Naive B cell (primary cell): ENCODE data around the gene ACOD1. TPM values are rescaled to one million over a fixed set of nuclear protein-coding genes. Genes with fewer than 3 reads are reported as not detected.
"Not testable (repeated sequence)": the region's sequence is repeated elsewhere in the genome, so short reads cannot be mapped to it uniquely, and the experiment has no call there.

Experiments
- ATAC-seq, 2 donors: fragments of 150-1000 bp; cut with Tn5 transposase; 2 replicates each; pipeline ENCODE4 v1.10.0; 2021; ENCODE audit warnings: low read depth in 2 of 2, mild to moderate bottlenecking in 2 of 2, moderate library complexity in 2 of 2
- DNase-seq: peaks from one replicate; pipeline ENCODE4 v3.0.0; 2022
- H3K27ac Mint-ChIP-seq, 6 donors: one replicate each; pipeline ENCODE4 v1.8.0; 2020 to 2022; ENCODE audit warnings: mild to moderate bottlenecking in 6 of 6, mixed read lengths in 6 of 6, moderate library complexity in 5 of 6, inconsistent platforms in 2 of 6
- H3K27me3 Mint-ChIP-seq, 3 donors: one replicate each; pipeline ENCODE4 v1.8.0; 2021 to 2022; ENCODE audit warnings: mixed read lengths in 3 of 3, mild to moderate bottlenecking in 1 of 3
- H3K36me3 Mint-ChIP-seq, 2 donors: one replicate each; pipeline ENCODE4 v1.8.0; 2020 to 2022; ENCODE audit warnings: mixed read lengths in 2 of 2, inconsistent platforms in 1 of 2, mild to moderate bottlenecking in 1 of 2
- H3K4me1 Mint-ChIP-seq, 3 donors: one replicate each; pipeline ENCODE4 v1.8.0; 2020 to 2022; ENCODE audit warnings: mixed read lengths in 3 of 3, inconsistent platforms in 1 of 3, mild to moderate bottlenecking in 1 of 3, moderate library complexity in 1 of 3
- H3K4me3 Mint-ChIP-seq, 8 donors: one replicate each; pipeline ENCODE4 v1.8.0; 2020 to 2022; ENCODE audit warnings: mild to moderate bottlenecking in 8 of 8, mixed read lengths in 8 of 8, moderate library complexity in 8 of 8, inconsistent platforms in 2 of 8
- H3K9me3 Mint-ChIP-seq, 7 donors: one replicate each; pipeline ENCODE4 v1.8.0; 2020 to 2022; ENCODE audit warnings: mixed read lengths in 7 of 7, mild to moderate bottlenecking in 5 of 7, inconsistent platforms in 2 of 7, moderate library complexity in 1 of 7
- polyA plus RNA-seq, 6 donors: library from polyadenylated mRNA; unstranded; fragments of 300-500 nt; fragmentation: Illumina TruSeq; gene quantifications; one replicate each; pipeline ENCODE4 v1.2.3, GENCODE V29; 2021; ENCODE audit warnings: low read depth in 6 of 6

ACOD1 gene
- polyA plus RNA-seq: not detected

GRCh38 chr13:76948149-76948548, at the start of gene ACOD1:
ACOD1 (plus strand) TSS chr13:76948511; CDS start chr13:76948559, 48 bp downstream.
- H3K27ac Mint-ChIP-seq: peak within 1 kb of the TSS in 1 of 6 donors; percentile 1
- ATAC-seq: no peak

GRCh38 chr13:76899066-76899465, 49.2 kb upstream of the ACOD1 start:
- H3K9me3 Mint-ChIP-seq: peaks cover 0 to 16% (median 13%) of the 10 kb centered on the region in 7 donors
- H3K4me3 Mint-ChIP-seq, ATAC-seq, DNase-seq, H3K4me1 Mint-ChIP-seq, H3K27ac Mint-ChIP-seq: not testable (repeated sequence)
- H3K36me3 Mint-ChIP-seq: peaks cover 0 to 10% of the 10 kb centered on the region in 2 donors
- H3K27me3 Mint-ChIP-seq: peaks cover 25 to 31% (median 30%) of the 10 kb centered on the region in 3 donors

More at GRCh38 chr13:76948149-76948548, at the start of gene ACOD1:
- DNase-seq: no peak
- Mint-ChIP-seq H3K4me1 (no peaks in the 10 kb centered on the region), H3K4me3 (no peak within 1 kb of the TSS), H3K9me3 (peaks cover 0 to 10% (median 5%) of the 10 kb centered on the region in 7 donors), H3K27me3 (peaks cover 6 to 18% (median 10%) of the 10 kb centered on the region in 3 donors), H3K36me3 (no peaks in the 10 kb centered on the region)

- peak; percentile 55 for DNase-seq
- Mint-ChIP-seq H3K4me1 (no peaks in the 10 kb centered on the region), H3K36me3 (peaks cover 0 to 8% of the 10 kb centered on the region in 2 donors), H3K27me3 (peaks cover 21 to 33% (median 28%) of the 10 kb centered on the region in 3 donors), H3K27ac (no peak overlapping the region), H3K9me3 (peaks cover 0 to 14% (median 11%) of the 10 kb centered on the region in 7 donors), H3K4me3 (no peak overlapping the region)
- peak; percentile 71 to 82 for ATAC-seq
These were observed 44.7 kb upstream of the ACOD1 start for GRCh38 chr13:76903544-76904162.

- no peak overlapping the region for H3K4me3 Mint-ChIP-seq
- ATAC-seq: no peak
- H3K9me3 Mint-ChIP-seq: peaks cover 0 to 5% (median 3%) of the 10 kb centered on the region in 7 donors
- no peaks in the 10 kb centered on the region for H3K4me1 Mint-ChIP-seq
- DNase-seq: no peak
- H3K27me3 Mint-ChIP-seq: peaks cover 16 to 36% (median 28%) of the 10 kb centered on the region in 3 donors
- H3K36me3 Mint-ChIP-seq: no peaks in the 10 kb centered on the region
- no peak overlapping the region for H3K27ac Mint-ChIP-seq
These were observed 43.8 kb upstream of the ACOD1 start for GRCh38 chr13:76904507-76904906.

GRCh38 chr13:76912476-76912875, 35.8 kb upstream of the ACOD1 start:
- no peak for DNase-seq
- ATAC-seq: no peak
- Mint-ChIP-seq H3K36me3 (no peaks in the 10 kb centered on the region), H3K4me1 (no peaks in the 10 kb centered on the region), H3K4me3 (no peak overlapping the region), H3K9me3 (no peaks in the 10 kb centered on the region), H3K27ac (no peak overlapping the region), H3K27me3 (peaks cover 8 to 36% (median 12%) of the 10 kb centered on the region in 3 donors)

- no peaks in the 10 kb centered on the region for H3K36me3 Mint-ChIP-seq
- DNase-seq: no peak
- H3K4me3 Mint-ChIP-seq: no peak overlapping the region
- H3K27me3 Mint-ChIP-seq: peaks cover 5 to 40% (median 13%) of the 10 kb centered on the region in 3 donors
- H3K9me3 Mint-ChIP-seq: no peaks in the 10 kb centered on the region
- no peak overlapping the region for H3K27ac Mint-ChIP-seq
- H3K4me1 Mint-ChIP-seq: no peaks in the 10 kb centered on the region
- ATAC-seq: no peak
These were observed 34.4 kb upstream of the ACOD1 start for GRCh38 chr13:76913898-76914297.

GRCh38 chr13:76917095-76917494, 31.2 kb upstream of the ACOD1 start:
- Mint-ChIP-seq H3K27me3 (peaks cover 5 to 52% (median 20%) of the 10 kb centered on the region in 3 donors), H3K36me3 (peaks cover 0 to 8% of the 10 kb centered on the region in 2 donors), H3K9me3 (peaks cover 0 to 15% (median 2%) of the 10 kb centered on the region in 7 donors), H3K4me3 (no peak overlapping the region), H3K4me1 (no peaks in the 10 kb centered on the region), H3K27ac (no peak overlapping the region)
- DNase-seq (no peak), ATAC-seq (no peak)

GRCh38 chr13:76917755-76918481, 30.4 kb upstream of the ACOD1 start:
- Mint-ChIP-seq H3K27me3 (peaks cover 0 to 52% (median 20%) of the 10 kb centered on the region in 3 donors), H3K9me3 (peaks cover 0 to 15% (median 2%) of the 10 kb centered on the region in 7 donors)
- not testable (repeated sequence) for H3K36me3 Mint-ChIP-seq, H3K4me3 Mint-ChIP-seq, DNase-seq, H3K27ac Mint-ChIP-seq, H3K4me1 Mint-ChIP-seq, ATAC-seq

GRCh38 chr13:76921516-76921915, 26.8 kb upstream of the ACOD1 start:
- peaks cover 0 to 15% (median 2%) of the 10 kb centered on the region in 7 donors for H3K9me3 Mint-ChIP-seq
- H3K36me3 Mint-ChIP-seq: peaks cover 0 to 8% of the 10 kb centered on the region in 2 donors
- H3K4me3 Mint-ChIP-seq: no peak overlapping the region
- no peaks in the 10 kb centered on the region for H3K4me1 Mint-ChIP-seq
- no peak overlapping the region for H3K27ac Mint-ChIP-seq
- DNase-seq (no peak), ATAC-seq (no peak)
- peaks cover 0 to 37% (median 8%) of the 10 kb centered on the region in 3 donors for H3K27me3 Mint-ChIP-seq

GRCh38 chr13:76925115-76925514, 23.2 kb upstream of the ACOD1 start:
- Mint-ChIP-seq H3K4me3 (no peak overlapping the region), H3K9me3 (peaks cover 0 to 5% (median 1%) of the 10 kb centered on the region in 7 donors), H3K36me3 (peaks cover 0 to 4% of the 10 kb centered on the region in 2 donors), H3K27ac (no peak overlapping the region), H3K27me3 (peaks cover 0 to 4% (median 0%) of the 10 kb centered on the region in 3 donors), H3K4me1 (no peaks in the 10 kb centered on the region)
- no peak for DNase-seq
- ATAC-seq: no peak

GRCh38 chr13:76927955-76928354, 20.4 kb upstream of the ACOD1 start:
- H3K36me3 Mint-ChIP-seq: no peaks in the 10 kb centered on the region
- peaks cover 0 to 13% (median 0%) of the 10 kb centered on the region in 7 donors for H3K9me3 Mint-ChIP-seq
- H3K4me3 Mint-ChIP-seq: no peak overlapping the region
- H3K4me1 Mint-ChIP-seq: no peaks in the 10 kb centered on the region
- H3K27me3 Mint-ChIP-seq: no peaks in the 10 kb centered on the region
- DNase-seq (no peak), ATAC-seq (no peak)
- H3K27ac Mint-ChIP-seq: no peak overlapping the region

GRCh38 chr13:76928456-76928855, 19.9 kb upstream of the ACOD1 start:
- no peak overlapping the region for H3K27ac Mint-ChIP-seq
- ATAC-seq (no peak), DNase-seq (no peak)
- no peaks in the 10 kb centered on the region for H3K4me1 Mint-ChIP-seq
- no peaks in the 10 kb centered on the region for H3K27me3 Mint-ChIP-seq
- H3K9me3 Mint-ChIP-seq: peaks cover 0 to 13% (median 0%) of the 10 kb centered on the region in 7 donors
- H3K36me3 Mint-ChIP-seq: no peaks in the 10 kb centered on the region
- H3K4me3 Mint-ChIP-seq: no peak overlapping the region

GRCh38 chr13:76929320-76929719, 19.0 kb upstream of the ACOD1 start:
- Mint-ChIP-seq H3K4me3 (no peak overlapping the region), H3K36me3 (no peaks in the 10 kb centered on the region), H3K9me3 (peaks cover 0 to 13% (median 0%) of the 10 kb centered on the region in 7 donors), H3K27ac (no peak overlapping the region), H3K4me1 (no peaks in the 10 kb centered on the region), H3K27me3 (no peaks in the 10 kb centered on the region)
- ATAC-seq: no peak
- DNase-seq: no peak
